H1 (cell line): ENCODE data around the gene NECTIN2. TPM values are rescaled to one million over a fixed set of nuclear protein-coding genes. Genes with fewer than 3 reads are reported as not detected.
A peak's percentile ranks its signal among the peaks of the same experiment; 100 is the strongest.

ENCODE experiments used
- CTCF ChIA-PET: fragments of 300-600 bp; sonication (Branson Sonifier 250); formaldehyde crosslinking; loops from one replicate; lab custom pipeline; 2021; ENCODE audit not compliant: partially characterized antibody; lab: Charles Lee
- POLR2A ChIA-PET: fragments of 300-600 bp; sonication (Branson Sonifier 250); formaldehyde crosslinking; loops from one replicate; lab custom pipeline; 2021; ENCODE audit warnings: inconsistent platforms; ENCODE audit not compliant: partially characterized antibody; lab: Charles Lee
- DNase-seq, 2 experiments: peaks; one replicate each; pipeline versions ENCODE4 v3.0.0 to v3.0.0-alpha.2; 2010 to 2022; ENCODE audit warnings: low spot score in 2 of 2, low read depth in 1 of 2, mixed read lengths in 1 of 2
- FAIRE-seq: peaks from 2 replicates; lab custom pipeline; 2011; peaks lifted over from hg19 to GRCh38; lab: Jason Lieb, UNC
- H2AFZ ChIP-seq: 2 replicates; pipeline ENCODE4 v1.8.1; 2012; ENCODE audit warnings: low read length, inconsistent platforms
- H2AK5ac ChIP-seq: 2 replicates; pipeline ENCODE4 v1.6.1; 2013; ENCODE audit warnings: low read depth, low read length
- H2BK120ac ChIP-seq: replicated peaks from 2 replicates; pipeline ENCODE3; 2013; ENCODE audit warnings: low read depth, low read length, inconsistent platforms
- H2BK12ac ChIP-seq: 2 replicates; pipeline ENCODE4 v1.6.1; 2013; ENCODE audit warnings: low read depth, low read length
- H2BK15ac ChIP-seq: 2 replicates; pipeline ENCODE4 v1.6.1; 2013; ENCODE audit warnings: low read length
- H2BK20ac ChIP-seq: 2 replicates; pipeline ENCODE4 v1.6.1; 2013; ENCODE audit warnings: low read length
- H2BK5ac ChIP-seq: 2 replicates; pipeline ENCODE4 v1.6.1; 2013; ENCODE audit warnings: low read depth, low read length
- H3K14ac ChIP-seq: 2 replicates; pipeline ENCODE4 v1.6.1; 2013; ENCODE audit warnings: inconsistent platforms; ENCODE audit not compliant: insufficient read length
- H3K18ac ChIP-seq: 2 replicates; pipeline ENCODE4 v1.6.1; 2013; ENCODE audit warnings: low read length; ENCODE audit errors: extremely low read depth
- H3K23ac ChIP-seq: 2 replicates; pipeline ENCODE4 v1.6.1; 2013; ENCODE audit warnings: inconsistent platforms; ENCODE audit not compliant: insufficient read length
- H3K23me2 ChIP-seq: 2 replicates; pipeline ENCODE4 v1.6.1; 2013; ENCODE audit warnings: low read depth, low read length
- H3K27ac ChIP-seq: 2 replicates; pipeline ENCODE4 v1.6.1; 2011; ENCODE audit warnings: low read depth, low read length, inconsistent platforms
- H3K27me3 ChIP-seq, 4 experiments: replicated peaks in 1 of 4; 1 replicate in 1 of 4; 2 replicates in 3 of 4; pipeline versions ENCODE4 v1.6.1 to v1.8.1; 2011 to 2013; ENCODE audit warnings: low read length in 3 of 4, mild to moderate bottlenecking in 3 of 4, inconsistent platforms in 2 of 4, mixed read lengths in 2 of 4, moderate library complexity in 1 of 4; ENCODE audit not compliant: control insufficient read depth in 3 of 4, insufficient read depth in 3 of 4; ENCODE audit errors: extremely low read depth in 1 of 4
- H3K36me3 ChIP-seq, 4 experiments: 2 replicates each; pipeline versions ENCODE4 v1.6.1 to v1.8.1; 2011 to 2013; ENCODE audit warnings: mild to moderate bottlenecking in 4 of 4, low read length in 3 of 4, moderate library complexity in 2 of 4, control low read depth in 1 of 4, inconsistent platforms in 1 of 4; ENCODE audit not compliant: insufficient read depth in 4 of 4, control insufficient read depth in 2 of 4
- H3K4ac ChIP-seq: replicated peaks from 2 replicates; pipeline ENCODE3; 2013; ENCODE audit warnings: low read length, low read depth, mixed read lengths, inconsistent platforms; ENCODE audit not compliant: insufficient read length
- H3K4me1 ChIP-seq, 4 experiments: replicated peaks in 1 of 4; 1 replicate in 1 of 4; 2 replicates in 3 of 4; pipeline versions ENCODE4 v1.6.1 to v1.8.1; 2011 to 2013; ENCODE audit warnings: low read length in 3 of 4, inconsistent platforms in 2 of 4, mixed read lengths in 1 of 4; ENCODE audit not compliant: insufficient read depth in 4 of 4, control insufficient read depth in 3 of 4
- H3K4me2 ChIP-seq, 2 experiments: 2 replicates each; pipeline versions ENCODE4 v1.6.1 to v1.8.1; 2011 to 2013; ENCODE audit warnings: low read depth in 2 of 2, low read length in 2 of 2, control low read depth in 1 of 2, inconsistent platforms in 1 of 2, mild to moderate bottlenecking in 1 of 2; ENCODE audit not compliant: insufficient read depth in 1 of 2
- H3K4me3 ChIP-seq, 4 experiments: fragments of 200-600, 300-600 bp in 1 of 4; sonication (generic), shearing (Covaris generic), sonication (Bioruptor Twin) in 1 of 4; 2 replicates each; pipeline versions ENCODE4 v1.5.1 to v1.8.1; 2011 to 2016; ENCODE audit warnings: low read length in 4 of 4, low read depth in 3 of 4, control low read depth in 2 of 4, inconsistent platforms in 2 of 4, mild to moderate bottlenecking in 2 of 4, mixed read lengths in 1 of 4, moderate library complexity in 1 of 4; ENCODE audit not compliant: insufficient read depth in 2 of 4; ENCODE audit errors: extremely low read depth in 1 of 4
- H3K56ac ChIP-seq: replicated peaks from 2 replicates; pipeline ENCODE3; 2013; ENCODE audit warnings: low read depth, mild to moderate bottlenecking, mixed read lengths, low read length, inconsistent platforms; ENCODE audit not compliant: insufficient read length
- H3K79me1 ChIP-seq: 2 replicates; pipeline ENCODE4 v1.6.1; 2013; ENCODE audit warnings: low read depth, low read length, control low read depth
- H3K79me2 ChIP-seq, 2 experiments: 2 replicates each; pipeline versions ENCODE4 v1.6.1 to v1.8.1; 2012 to 2013; ENCODE audit warnings: low read length in 2 of 2, mild to moderate bottlenecking in 2 of 2, inconsistent platforms in 1 of 2; ENCODE audit not compliant: insufficient read depth in 2 of 2, control insufficient read depth in 1 of 2
- H3K9ac ChIP-seq, 4 experiments: replicated peaks in 1 of 4; 1 replicate in 1 of 4; 2 replicates in 3 of 4; pipeline versions ENCODE4 v1.6.1 to v1.8.1; 2011 to 2013; ENCODE audit warnings: low read depth in 3 of 4, low read length in 3 of 4, control low read depth in 2 of 4, mild to moderate bottlenecking in 2 of 4, moderate library complexity in 2 of 4, inconsistent platforms in 1 of 4; ENCODE audit errors: extremely low read depth in 1 of 4
- H3K9me3 ChIP-seq, 2 experiments: 2 replicates each; pipeline versions ENCODE4 v1.6.1 to v1.8.1; 2012 to 2013; ENCODE audit warnings: mild to moderate bottlenecking in 2 of 2, moderate library complexity in 2 of 2, control low read depth in 1 of 2, inconsistent platforms in 1 of 2, low read depth in 1 of 2, low read length in 1 of 2, mixed read lengths in 1 of 2; ENCODE audit not compliant: insufficient read depth in 2 of 2
- H4K20me1 ChIP-seq, 2 experiments: replicated peaks in 1 of 2; 2 replicates each; pipeline versions ENCODE3 to v1.8.1; 2011 to 2013; ENCODE audit warnings: inconsistent platforms in 2 of 2, low read length in 2 of 2, mild to moderate bottlenecking in 1 of 2; ENCODE audit not compliant: insufficient read depth in 2 of 2, control insufficient read depth in 1 of 2
- H4K5ac ChIP-seq: 2 replicates; pipeline ENCODE4 v1.6.1; 2013; ENCODE audit warnings: low read length, low read depth, mixed read lengths, inconsistent platforms; ENCODE audit not compliant: insufficient read length
- H4K8ac ChIP-seq: 2 replicates; pipeline ENCODE4 v1.8.0; 2013; ENCODE audit warnings: mild to moderate bottlenecking, moderate library complexity, low read length, inconsistent platforms; ENCODE audit not compliant: insufficient read depth; ENCODE audit errors: extremely low read depth
- H4K91ac ChIP-seq: replicated peaks from 2 replicates; pipeline ENCODE3; 2013; ENCODE audit warnings: low read length, mixed read lengths, inconsistent platforms; ENCODE audit not compliant: insufficient read length
- WGBS, 2 experiments: shearing (Covaris generic) in 1 of 2; methylation state at CpG; one replicate each; pipeline versions ENCODE4 v1.1.6 to v1.1.7; 2013 to 2015; ENCODE audit warnings: low lambda C conversion rate in 2 of 2, mixed read lengths in 2 of 2, inconsistent platforms in 1 of 2, low coverage in 1 of 2, missing lambda C conversion rate in 1 of 2; ENCODE audit not compliant: insufficient replicate concordance in 2 of 2, insufficient coverage in 1 of 2, insufficient read length in 1 of 2; ENCODE audit errors: extremely low coverage in 1 of 2, missing lambda C conversion rate in 1 of 2; 5-methylcytosine and 5-hydroxymethylcytosine counted together
- polyA plus RNA-seq, 7 experiments: library from polyadenylated mRNA; depleted of rRNA in 3 of 7; stranded (reverse) in 5 of 7; unstranded in 2 of 7; fragments of >200 nt in 5 of 7; fragments of 200-250 nt in 2 of 7; gene quantifications; 1 replicate in 5 of 7; 2 replicates in 1 of 7; 4 replicates in 1 of 7; pipeline versions ENCODE4 v1.2.1 to v1.2.3, GENCODE V29; 2011 to 2013; ENCODE audit warnings: missing spikeins in 2 of 7, mixed read lengths in 2 of 7
- total RNA-seq: library from RNA; stranded (reverse); fragmentation: NEBNext Ultra II Directional; extraction: Animal tissue kit (Norgen Biotek cat#: 25700); gene quantifications from 2 replicates; pipeline ENCODE4 v1.2.1, GENCODE V29; 2021

Gene NECTIN2
- total and polyA plus RNA-seq, 2 of the 8 experiments (the other 6 are each of a cell fraction or from before 2014, with no cell fraction given): 184 to 237 TPM

DNA sequence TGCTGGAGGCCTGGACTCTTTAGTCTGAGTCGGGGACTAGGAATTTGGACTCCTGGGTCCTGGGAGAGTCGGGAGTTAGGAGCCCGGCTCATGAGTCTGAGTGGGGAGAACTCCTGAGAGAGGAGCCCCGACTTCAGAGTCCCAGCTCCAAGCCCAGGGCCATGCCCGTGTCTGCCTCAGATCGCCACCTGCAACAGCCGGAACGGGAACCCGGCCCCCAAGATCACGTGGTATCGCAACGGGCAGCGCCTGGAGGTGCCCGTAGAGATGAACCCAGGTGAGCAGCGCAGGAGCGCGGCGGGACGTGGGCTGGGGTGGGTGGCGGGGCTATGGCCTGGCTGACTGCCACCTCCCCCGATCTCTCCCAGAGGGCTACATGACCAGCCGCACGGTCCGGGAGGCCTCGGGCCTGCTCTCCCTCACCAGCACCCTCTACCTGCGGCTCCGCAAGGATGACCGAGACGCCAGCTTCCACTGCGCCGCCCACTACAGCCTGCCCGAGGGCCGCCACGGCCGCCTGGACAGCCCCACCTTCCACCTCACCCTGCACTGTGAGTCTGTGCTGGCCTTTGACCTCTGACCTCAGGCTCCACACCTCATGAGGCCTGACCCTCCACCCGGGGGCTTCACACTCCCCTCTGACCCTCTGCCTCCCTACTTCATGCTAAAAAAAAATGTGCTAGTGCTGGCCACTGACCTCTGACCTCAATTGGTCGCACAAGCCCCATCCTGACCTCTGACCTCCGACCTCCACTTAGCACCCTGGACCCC lies 32.8 kb upstream of the NECTIN2 start:
- POLR2A ChIA-PET: interaction anchor here (1.6 to 6.0 kb wide), 2 partner anchors 9 to 36 kb away, joined by 5 to 37 read pairs; no protein-coding TSS in a partner anchor
- no peak overlapping the region for H2BK5ac ChIP-seq
- peaks cover 0 to 2% (median under 1%) of the 10 kb centered on the region in 4 experiments; a peak in 3 of 7 replicates for H3K27me3 ChIP-seq
- H4K5ac ChIP-seq: no peak overlapping the region
- no peak overlapping the region; the same call in 1 of the 2 replicates for H4K8ac ChIP-seq
- peaks cover 9 to 30% (median 21%) of the 10 kb centered on the region in 4 experiments; a peak in 5 of 8 replicates for H3K36me3 ChIP-seq
- H2AK5ac ChIP-seq: no peak overlapping the region
- H3K23me2 ChIP-seq: peaks cover 5% of the 10 kb centered on the region; the same call in 1 of the 2 replicates
- no peak overlapping the region for H3K23ac ChIP-seq
- no peak overlapping the region for H3K14ac ChIP-seq
- H3K4me1 ChIP-seq: peaks cover 4 to 21% (median 12%) of the 10 kb centered on the region in 4 experiments
- DNase-seq (peak in 1 of 2 experiments; percentile 59), FAIRE-seq (no peak)
- no peak overlapping the region for H3K4me2 ChIP-seq
- CTCF ChIA-PET: interaction anchor here (0.6 to 2.0 kb wide), 8 partner anchors 9 to 187 kb away, joined by 3 to 17 read pairs (median 4); partner anchors contain the start of gene NECTIN2
- H2BK12ac ChIP-seq: no peak overlapping the region
- no peak overlapping the region for H3K27ac ChIP-seq
- no peaks in the 10 kb centered on the region for H3K79me2 ChIP-seq
- H3K9me3 ChIP-seq: no peaks in the 10 kb centered on the region
- 90% methylated on average over 34 of the region's 38 CpGs; no CpG with 5 or more reads in 1 of the 2 experiments for WGBS, 2 experiments
- H3K4ac ChIP-seq: no peak overlapping the region
- no peak overlapping the region for H4K91ac ChIP-seq
- H3K79me1 ChIP-seq: peaks cover 2% of the 10 kb centered on the region; the same call in 1 of the 2 replicates
- peaks cover 8 to 12% of the 10 kb centered on the region in 2 experiments for H4K20me1 ChIP-seq
- H3K18ac ChIP-seq: no peak overlapping the region
- H2BK120ac ChIP-seq: no peak overlapping the region
- H2BK15ac ChIP-seq: no peak overlapping the region
- H3K9ac ChIP-seq: no peak overlapping the region
- H3K4me3 ChIP-seq: no peak overlapping the region
- no peak overlapping the region for H2AFZ ChIP-seq
- H2BK20ac ChIP-seq: no peak overlapping the region
- no peak overlapping the region for H3K56ac ChIP-seq
